LNCaP clone FGC (cell line): ENCODE measurements around the gene PARVB.

Experiments
- DNase-seq: peaks from one replicate; pipeline ENCODE4 v3.0.0-alpha.2; 2011; ENCODE audit warnings: low read depth
- H3K4me3 ChIP-seq: 2 replicates; pipeline ENCODE4 v1.5.1; 2011; ENCODE audit warnings: mild to moderate bottlenecking, low read depth, low read length, control low read depth
- CTCF ChIP-seq: IDR thresholded peaks from 2 replicates; pipeline ENCODE4 v1.5.1; 2012; ENCODE audit warnings: mild to moderate bottlenecking; ENCODE audit not compliant: control insufficient read depth, insufficient read depth; ENCODE audit errors: extremely low read depth

The PARVB gene

GRCh38 chr22:44211256-44211945, 187.3 kb downstream of the PARVB start:
- H3K4me3 ChIP-seq: no peak overlapping the region
- no peak for TF ChIP-seq CTCF
- DNase-seq: no peak

- no peak for TF ChIP-seq CTCF
- H3K4me3 ChIP-seq: no peak overlapping the region
- no peak for DNase-seq
Measured at GRCh38 chr22:44211946-44212930, 188.1 kb downstream of the PARVB start.

GRCh38 chr22:44212936-44213335, 188.8 kb downstream of the PARVB start:
- TF ChIP-seq CTCF: no peak
- H3K4me3 ChIP-seq: no peak overlapping the region
- no peak for DNase-seq

- DNase-seq: no peak
Measured at GRCh38 chr22:44213489-44214043, 189.5 kb downstream of the PARVB start.

GRCh38 chr22:44214187-44214586, 190.1 kb downstream of the PARVB start:
- no peak for TF ChIP-seq CTCF
- DNase-seq: no peak
- H3K4me3 ChIP-seq: no peak overlapping the region

More at GRCh38 chr22:44213489-44214043, 189.5 kb downstream of the PARVB start:
- no peak overlapping the region for H3K4me3 ChIP-seq
- TF ChIP-seq CTCF: no peak

- TF ChIP-seq CTCF: no peak
- H3K4me3 ChIP-seq: no peak overlapping the region
- DNase-seq: no peak
Measured at GRCh38 chr22:44214764-44215163, 190.7 kb downstream of the PARVB start.
